IMR-90 (cell line): ENCODE data around the gene RYK. TPM values are rescaled to one million over a fixed set of nuclear protein-coding genes. Genes with fewer than 3 reads are reported as not detected.

Experiments
- ATAC-seq: fragments of 200-7000 bp; cut with Tn5 transposase; 2 replicates; pipeline ENCODE4 v1.9.1; 2020; ENCODE audit warnings: low read depth, mild to moderate bottlenecking, moderate library complexity
- BruUV-seq: library from RNA; stranded (reverse); fragments of 400-500 nt; replicated peaks from 2 replicates; lab custom pipeline; 2021; lab: Mats Ljungman, UMichigan
- CTCF ChIA-PET: fragments of 300-600 bp; formaldehyde crosslinking; extraction: SDS; loops from one replicate; lab custom pipeline; 2021; ENCODE audit warnings: antibody characterized with exemption; lab: Yijun Ruan, JAX
- POLR2A ChIA-PET: fragments of 300-600 bp; sonication (Branson Sonifier 250); formaldehyde crosslinking; loops from one replicate; lab custom pipeline; 2022; ENCODE audit warnings: antibody characterized with exemption; ENCODE audit not compliant: unreplicated experiment; lab: Charles Lee
- DNase-seq: peaks from one replicate; pipeline ENCODE4 v3.0.0; 2013
- H2AFZ ChIP-seq: replicated peaks from 2 replicates; pipeline ENCODE3; 2013; ENCODE audit warnings: low read length, mild to moderate bottlenecking; ENCODE audit not compliant: poor library complexity
- H2AK5ac ChIP-seq: 2 replicates; pipeline ENCODE4 v1.6.1; 2013; ENCODE audit warnings: low read depth, low read length, inconsistent platforms
- H2AK9ac ChIP-seq: replicated peaks from 2 replicates; pipeline ENCODE3; 2013; ENCODE audit warnings: mild to moderate bottlenecking, low read depth, low read length, moderate library complexity; ENCODE audit not compliant: poor library complexity
- H2BK120ac ChIP-seq: 2 replicates; pipeline ENCODE4 v1.6.1; 2013; ENCODE audit warnings: low read depth, low read length, inconsistent platforms
- H2BK15ac ChIP-seq: 3 replicates; pipeline ENCODE4 v1.6.1; 2013; ENCODE audit warnings: low read depth, low read length, inconsistent platforms
- H2BK20ac ChIP-seq: 2 replicates; pipeline ENCODE4 v1.6.1; 2013; ENCODE audit warnings: low read depth, mild to moderate bottlenecking, inconsistent platforms, low read length, moderate library complexity
- H2BK5ac ChIP-seq: 2 replicates; pipeline ENCODE4 v1.6.1; 2013; ENCODE audit warnings: mild to moderate bottlenecking, low read depth, low read length, inconsistent platforms; ENCODE audit not compliant: poor library complexity, severe bottlenecking
- H3K14ac ChIP-seq: replicated peaks from 2 replicates; pipeline ENCODE4 v1.6.1; 2013; ENCODE audit warnings: low read depth, low read length, inconsistent platforms
- H3K18ac ChIP-seq: 2 replicates; pipeline ENCODE4 v1.6.1; 2013; ENCODE audit warnings: low read depth, low read length, control low read depth
- H3K23ac ChIP-seq: 2 replicates; pipeline ENCODE4 v1.6.1; 2013; ENCODE audit warnings: low read depth, low read length, inconsistent platforms
- H3K27ac ChIP-seq: 2 replicates; pipeline ENCODE4 v1.5.1; 2013; ENCODE audit warnings: mild to moderate bottlenecking, control low read depth, low read length; ENCODE audit not compliant: insufficient read depth
- H3K27me3 ChIP-seq: 2 replicates; pipeline ENCODE4 v1.6.1; 2013; ENCODE audit warnings: low read length; ENCODE audit not compliant: control insufficient read depth, insufficient read depth
- H3K36me3 ChIP-seq: 2 replicates; pipeline ENCODE4 v1.6.1; 2013; ENCODE audit warnings: low read length, mixed read lengths; ENCODE audit not compliant: control insufficient read depth, insufficient read depth
- H3K4ac ChIP-seq: 2 replicates; pipeline ENCODE4 v1.6.1; 2013; ENCODE audit warnings: low read depth, low read length, inconsistent platforms
- H3K4me1 ChIP-seq: 2 replicates; pipeline ENCODE4 v1.6.1; 2013; ENCODE audit warnings: low read length, mixed read lengths; ENCODE audit not compliant: control insufficient read depth, insufficient read depth
- H3K4me2 ChIP-seq: 2 replicates; pipeline ENCODE4 v1.6.1; 2013; ENCODE audit warnings: low read depth, mild to moderate bottlenecking, control low read depth, low read length, moderate library complexity
- H3K4me3 ChIP-seq: 2 replicates; pipeline ENCODE4 v1.5.1; 2013; ENCODE audit warnings: low read depth, mild to moderate bottlenecking, control low read depth, low read length, moderate library complexity; ENCODE audit not compliant: insufficient read depth
- H3K56ac ChIP-seq: 2 replicates; pipeline ENCODE4 v1.6.1; 2013; ENCODE audit warnings: low read length, inconsistent platforms; ENCODE audit not compliant: insufficient read depth; ENCODE audit errors: extremely low read depth
- H3K79me1 ChIP-seq, 2 experiments: 2 replicates each; pipeline ENCODE4 v1.6.1; 2013; ENCODE audit warnings: low read length in 2 of 2, inconsistent platforms in 1 of 2, low read depth in 1 of 2
- H3K9ac ChIP-seq: 2 replicates; pipeline ENCODE4 v1.6.1; 2013; ENCODE audit warnings: low read depth, low read length, control low read depth
- H3K9me1 ChIP-seq: 2 replicates; pipeline ENCODE4 v1.6.1; 2013; ENCODE audit warnings: low read length, inconsistent platforms; ENCODE audit not compliant: insufficient read depth
- H3K9me3 ChIP-seq: 2 replicates; pipeline ENCODE4 v1.6.1; 2013; ENCODE audit warnings: low read length; ENCODE audit not compliant: control insufficient read depth, insufficient read depth
- H4K20me1 ChIP-seq: 2 replicates; pipeline ENCODE4 v1.6.1; 2013; ENCODE audit warnings: low read length, inconsistent platforms; ENCODE audit not compliant: insufficient read depth
- H4K5ac ChIP-seq: 2 replicates; pipeline ENCODE4 v1.6.1; 2013; ENCODE audit warnings: mild to moderate bottlenecking, low read depth, low read length, control low read depth
- H4K8ac ChIP-seq, 2 experiments: 2 replicates each; pipeline ENCODE4 v1.6.1; 2013; ENCODE audit warnings: low read depth in 2 of 2, low read length in 2 of 2, control low read depth in 1 of 2, inconsistent platforms in 1 of 2
- H4K91ac ChIP-seq: 2 replicates; pipeline ENCODE4 v1.6.1; 2013; ENCODE audit warnings: low read depth, low read length, inconsistent platforms; ENCODE audit not compliant: insufficient read depth
- CTCF ChIP-seq: conservative IDR thresholded peaks from 2 replicates; pipeline ENCODE4 v1.5.1; 2012; ENCODE audit warnings: mild to moderate bottlenecking, low read depth, low read length, improper control_type of control experiment
- FOS ChIP-seq: fragments of 150-350 bp; IDR thresholded peaks from 2 replicates; pipeline ENCODE4 v1.6.1; 2016; ENCODE audit warnings: low read depth, low read length
- MAFK ChIP-seq: IDR thresholded peaks from 2 replicates; pipeline ENCODE4 v1.6.1; 2012; ENCODE audit warnings: low read depth, low read length, improper control_type of control experiment
- MAZ ChIP-seq: IDR thresholded peaks from 2 replicates; pipeline ENCODE4 v1.6.1; 2012; ENCODE audit warnings: low read depth, mild to moderate bottlenecking, low read length, improper control_type of control experiment, moderate library complexity, borderline replicate concordance
- MXI1 ChIP-seq: IDR thresholded peaks from 2 replicates; pipeline ENCODE4 v1.6.1; 2012; ENCODE audit warnings: low read depth, mild to moderate bottlenecking, low read length, moderate library complexity, borderline replicate concordance
- POLR2A ChIP-seq: IDR thresholded peaks from 2 replicates; pipeline ENCODE4 v1.6.1; 2012; ENCODE audit warnings: mild to moderate bottlenecking, low read depth, low read length
- SMC3 ChIP-seq: fragments of 150-350 bp; IDR thresholded peaks from 2 replicates; pipeline ENCODE4 v1.6.1; 2016; ENCODE audit warnings: low read depth, mild to moderate bottlenecking, antibody characterized with exemption, low read length, moderate library complexity
- USF2 ChIP-seq: fragments of 150-350 bp; IDR thresholded peaks from 2 replicates; pipeline ENCODE4 v1.6.1; 2017; ENCODE audit warnings: mild to moderate bottlenecking, antibody characterized with exemption, low read length, low read depth
- WGBS, 2 experiments: methylation state at CpG; one replicate each; pipeline versions ENCODE4 v1.1.5 to v1.1.7; 2013; ENCODE audit warnings: missing lambda C conversion rate in 2 of 2; ENCODE audit not compliant: insufficient read length in 1 of 2; ENCODE audit errors: extremely low coverage in 2 of 2; 5-methylcytosine and 5-hydroxymethylcytosine counted together
- dilution Hi-C: fragments of 300-500 bp; cut with HindIII; formaldehyde crosslinking; loops from one replicate; pipeline ENCODE4 v1.14.3; 2018; ENCODE audit warnings: low sequenced_read_pairs; ENCODE audit not compliant: unreplicated experiment
- in situ Hi-C: fragments of 300-500 bp; cut with MboI; formaldehyde crosslinking; loops from 3 replicates; pipeline ENCODE4 v1.14.3; 2019; ENCODE audit warnings: low sequenced_read_pairs, inconsistent platforms, mixed read lengths
- intact Hi-C: fragments of 100-400 bp; cut with micrococcal nuclease; formaldehyde crosslinking; loops from 2 replicates; pipeline ENCODE4 v1.10.0; 2022
- polyA plus RNA-seq, 3 experiments: library from polyadenylated mRNA; depleted of rRNA; stranded (reverse); fragments of >200 nt; gene quantifications; 2 replicates each; pipeline ENCODE4 v1.2.3, GENCODE V29; 2012; ENCODE audit warnings: low replicate concordance in 1 of 3
- total RNA-seq: library from RNA; depleted of rRNA; stranded (reverse); fragments of >200 nt; gene quantifications from 2 replicates; pipeline ENCODE4 v1.2.3, GENCODE V29; 2012

Gene RYK
- total and polyA plus RNA-seq, 2 of the 4 experiments (the other 2 are of a cell fraction) = 42.4 to 106 TPM

GRCh38 chr3:134147411-134147810 lies 103.2 kb downstream of the RYK start:
- no TSS peak for BruUV-seq
- no peak overlapping the region for H4K5ac ChIP-seq
- H3K36me3 ChIP-seq = peaks cover 11% of the 10 kb centered on the region
- H3K4me1 ChIP-seq = 0 out of 2 replicates have a peak, but pooled peaks cover 1% of the 10 kb centered on the region
- no peak overlapping the region for H2BK15ac ChIP-seq
- no peak overlapping the region for H3K9ac ChIP-seq
- no peak for DNase-seq
- H3K27me3 ChIP-seq = no peaks in the 10 kb centered on the region
- no peaks in the 10 kb centered on the region for H3K9me3 ChIP-seq
- no peak overlapping the region for H2BK20ac ChIP-seq
- in situ Hi-C loops (no loop called here), dilution Hi-C loops (no loop called here), intact Hi-C loops (no loop called here)
- no peak overlapping the region for H2AK5ac ChIP-seq
- no peak overlapping the region for H2BK120ac ChIP-seq
- H4K8ac ChIP-seq = no peak overlapping the region
- H2AFZ ChIP-seq = no peak overlapping the region
- CTCF ChIA-PET = no interaction called here
- no peak overlapping the region for H3K4me2 ChIP-seq
- no peak overlapping the region for H3K14ac ChIP-seq
- no peak overlapping the region for H3K27ac ChIP-seq
- no peak overlapping the region for H3K4me3 ChIP-seq
- H3K56ac ChIP-seq = no peak overlapping the region
- WGBS, 2 experiments = no CpG with 5 or more reads among the region's 3 CpGs
- H3K18ac ChIP-seq = no peak overlapping the region
- H4K91ac ChIP-seq = no peak overlapping the region
- H2BK5ac ChIP-seq = no peak overlapping the region
- TF ChIP-seq FOS (no peak), USF2 (no peak), MXI1 (no peak), SMC3 (no peak), MAFK (no peak), POLR2A (no peak), CTCF (no peak), MAZ (no peak)
- H3K9me1 ChIP-seq = no peaks in the 10 kb centered on the region; the same call in 1 of the 2 replicates
- H3K79me1 ChIP-seq = peaks cover 5% of the 10 kb centered on the region in 2 experiments; a peak in 2 of 4 replicates
- H3K23ac ChIP-seq = no peak overlapping the region
- POLR2A ChIA-PET = no interaction called here
- no peak for ATAC-seq
- H2AK9ac ChIP-seq = no peak overlapping the region
- no peaks in the 10 kb centered on the region for H4K20me1 ChIP-seq
- H3K4ac ChIP-seq = no peak overlapping the region
